PFSK-1 (cell line): Measurements from ENCODE around the gene HES4.

ENCODE experiments used
- FOXP2 ChIP-seq: optimal IDR thresholded peaks from 2 replicates; pipeline ENCODE3; 2011; ENCODE audit warnings: borderline replicate concordance, control low read depth, inconsistent platforms; ENCODE audit not compliant: insufficient read depth; ENCODE audit errors: extremely low read length, extremely low read depth
- POLR2AphosphoS5 ChIP-seq: IDR thresholded peaks from 2 replicates; pipeline ENCODE4 v1.6.1; 2012; ENCODE audit warnings: low read depth, mild to moderate bottlenecking, control low read depth, low read length, moderate library complexity
- REST ChIP-seq, 2 experiments: IDR thresholded peaks; 2 replicates each; pipeline versions ENCODE4 v1.6.1 to v1.8.0; 2011 to 2012; ENCODE audit warnings: low read depth in 2 of 2, low read length in 2 of 2, control low read depth in 1 of 2, inconsistent platforms in 1 of 2, mild to moderate bottlenecking in 1 of 2, moderate library complexity in 1 of 2; ENCODE audit not compliant: insufficient read depth in 1 of 2
- SIN3A ChIP-seq: IDR thresholded peaks from 2 replicates; pipeline ENCODE4 v1.6.1; 2012; ENCODE audit warnings: mild to moderate bottlenecking, low read length, moderate library complexity, borderline replicate concordance; ENCODE audit not compliant: insufficient read depth
- TAF1 ChIP-seq: IDR thresholded peaks from 2 replicates; pipeline ENCODE4 v1.6.1; 2012; ENCODE audit warnings: low read length, control low read depth, borderline replicate concordance; ENCODE audit not compliant: insufficient read depth

The HES4 gene

GRCh38 chr1:1039145-1039910 lies 39.4 kb upstream of the HES4 start:
- TF ChIP-seq FOXP2 (no peak), SIN3A (no peak), POLR2AphosphoS5 (no peak), REST (IDR thresholded peaks at IDR 0.05; ENCODE audit: insufficient read depth in 1 of 2, low read depth in 2 of 2, low read length in 2 of 2) (no peak), TAF1 (no peak)

- no peak for TF ChIP-seq TAF1
- no peak for TF ChIP-seq POLR2AphosphoS5
- no peak for TF ChIP-seq SIN3A
- TF ChIP-seq REST (IDR thresholded peaks at IDR 0.05; ENCODE audit: insufficient read depth in 1 of 2, low read depth in 2 of 2, low read length in 2 of 2): no peak
- TF ChIP-seq FOXP2: no peak
Measured at GRCh38 chr1:1038694-1039093, 38.8 kb upstream of the HES4 start.

- no peak for TF ChIP-seq FOXP2
- no peak for TF ChIP-seq REST (IDR thresholded peaks at IDR 0.05; ENCODE audit: insufficient read depth in 1 of 2, low read depth in 2 of 2, low read length in 2 of 2)
- TF ChIP-seq TAF1: no peak
- TF ChIP-seq POLR2AphosphoS5: no peak
- no peak for TF ChIP-seq SIN3A
Measured at GRCh38 chr1:1037366-1038327, 37.8 kb upstream of the HES4 start.

- TF ChIP-seq POLR2AphosphoS5 (no peak), REST (IDR thresholded peaks at IDR 0.05; ENCODE audit: insufficient read depth in 1 of 2, low read depth in 2 of 2, low read length in 2 of 2) (peak in 1 of 2 experiments; percentile 70; a peak in 2 of 4 replicates)
Measured at GRCh38 chr1:1035291-1035943, 35.5 kb upstream of the HES4 start.
